Adrenal gland (tissue), 5 donors: Measurements from ENCODE around the gene MC2R.

Source experiments
- CTCF ChIP-seq, 6 experiments: fragments of 450-650 bp in 4 of 6; fragments of 200-600 bp in 2 of 6; sonication (generic) in 1 of 6; IDR thresholded peaks; 1 replicate in 5 of 6; 2 replicates in 1 of 6; pipeline versions ENCODE4 v1.5.1 to v1.8.0; 2016 to 2021; ENCODE audit warnings: antibody characterized with exemption in 6 of 6, mild to moderate bottlenecking in 2 of 6, moderate library complexity in 1 of 6
- POLR2A ChIP-seq, 2 donors: fragments of 450-650 bp; IDR thresholded peaks; one replicate each; pipeline ENCODE4 v1.6.1; 2017; ENCODE audit warnings: antibody characterized with exemption in 2 of 2, mild to moderate bottlenecking in 2 of 2, moderate library complexity in 1 of 2
- donor health status: DM: no; HTN: no; CAD: no.

- TF ChIP-seq CTCF (IDR thresholded peaks at IDR 0.05) (no peak), POLR2A (IDR thresholded peaks at IDR 0.05) (no peak)
Measured at GRCh38 chr18:13849791-13850190, 65.5 kb downstream of the MC2R start.
